IPS-15b (cell line): Measurements from ENCODE around the gene FMN1.
A peak's percentile ranks its signal among the peaks of the same experiment; 100 is the strongest.

ENCODE experiments used
- H3K27me3 ChIP-seq: one replicate; pipeline ENCODE4 v1.6.1; 2013; ENCODE audit warnings: low read length; ENCODE audit not compliant: control insufficient read depth, insufficient read depth
- H3K36me3 ChIP-seq: one replicate; pipeline ENCODE4 v1.6.1; 2013; ENCODE audit warnings: low read length; ENCODE audit not compliant: control insufficient read depth, insufficient read depth
- H3K4me1 ChIP-seq: one replicate; pipeline ENCODE4 v1.6.1; 2013; ENCODE audit warnings: mild to moderate bottlenecking, low read length; ENCODE audit not compliant: control insufficient read depth, insufficient read depth
- H3K4me3 ChIP-seq: one replicate; pipeline ENCODE4 v1.5.1; 2013; ENCODE audit warnings: low read depth, low read length
- H3K9ac ChIP-seq: one replicate; pipeline ENCODE4 v1.6.1; 2013; ENCODE audit warnings: low read depth, mild to moderate bottlenecking, low read length
- H3K9me3 ChIP-seq: one replicate; pipeline ENCODE4 v1.6.1; 2013; ENCODE audit warnings: mild to moderate bottlenecking, low read length; ENCODE audit not compliant: control insufficient read depth, insufficient read depth

Gene FMN1

GRCh38 chr15:32716915-32717425 is 477.5 kb downstream of the FMN1 start:
- H3K36me3 ChIP-seq = no peaks in the 10 kb centered on the region
- H3K9ac ChIP-seq = no peak overlapping the region
- peaks cover 81% of the 10 kb centered on the region for H3K27me3 ChIP-seq
- peak overlapping the region; percentile 59 for H3K4me3 ChIP-seq
- peaks cover 2% of the 10 kb centered on the region for H3K4me1 ChIP-seq
- H3K9me3 ChIP-seq = no peaks in the 10 kb centered on the region

- peaks cover 79% of the 10 kb centered on the region for H3K27me3 ChIP-seq
- no peaks in the 10 kb centered on the region for H3K36me3 ChIP-seq
- H3K9ac ChIP-seq = no peak overlapping the region
- no peaks in the 10 kb centered on the region for H3K9me3 ChIP-seq
- peak overlapping the region; percentile 59 for H3K4me3 ChIP-seq
- peaks cover 2% of the 10 kb centered on the region for H3K4me1 ChIP-seq
Observed at GRCh38 chr15:32716216-32716914, 478.1 kb downstream of the FMN1 start.
